ENCODE data around the gene TMEM150A.

DNA sequence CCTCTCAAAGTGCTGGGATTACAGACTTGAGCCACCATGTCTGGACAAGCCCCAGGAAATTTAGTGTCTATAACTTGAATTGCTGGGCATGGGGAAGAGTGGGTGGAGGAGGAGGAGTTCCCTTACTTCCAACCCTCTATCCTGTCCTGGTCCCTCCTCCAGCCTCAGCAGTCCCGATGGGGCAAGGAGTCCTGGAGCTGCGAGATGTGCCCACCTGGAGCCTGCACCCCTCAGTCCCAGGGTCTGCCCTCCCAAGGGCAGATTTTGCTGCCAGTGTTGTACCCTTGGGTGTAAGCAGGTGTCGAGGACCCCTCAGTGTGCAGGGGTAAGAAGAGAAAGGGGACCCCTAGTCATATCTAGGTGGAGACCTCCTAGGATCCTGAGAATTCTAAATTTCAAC, 22.3 kb downstream of the TMEM150A start:
- TF ChIP-seq, protein P1, sequence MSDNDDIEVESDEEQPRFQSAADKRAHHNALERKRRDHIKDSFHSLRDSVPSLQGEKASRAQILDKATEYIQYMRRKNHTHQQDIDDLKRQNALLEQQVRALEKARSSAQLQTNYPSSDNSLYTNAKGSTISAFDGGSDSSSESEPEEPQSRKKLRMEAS (IDR thresholded peaks at IDR 0.05) = no peak
- TF ChIP-seq, protein P2, sequence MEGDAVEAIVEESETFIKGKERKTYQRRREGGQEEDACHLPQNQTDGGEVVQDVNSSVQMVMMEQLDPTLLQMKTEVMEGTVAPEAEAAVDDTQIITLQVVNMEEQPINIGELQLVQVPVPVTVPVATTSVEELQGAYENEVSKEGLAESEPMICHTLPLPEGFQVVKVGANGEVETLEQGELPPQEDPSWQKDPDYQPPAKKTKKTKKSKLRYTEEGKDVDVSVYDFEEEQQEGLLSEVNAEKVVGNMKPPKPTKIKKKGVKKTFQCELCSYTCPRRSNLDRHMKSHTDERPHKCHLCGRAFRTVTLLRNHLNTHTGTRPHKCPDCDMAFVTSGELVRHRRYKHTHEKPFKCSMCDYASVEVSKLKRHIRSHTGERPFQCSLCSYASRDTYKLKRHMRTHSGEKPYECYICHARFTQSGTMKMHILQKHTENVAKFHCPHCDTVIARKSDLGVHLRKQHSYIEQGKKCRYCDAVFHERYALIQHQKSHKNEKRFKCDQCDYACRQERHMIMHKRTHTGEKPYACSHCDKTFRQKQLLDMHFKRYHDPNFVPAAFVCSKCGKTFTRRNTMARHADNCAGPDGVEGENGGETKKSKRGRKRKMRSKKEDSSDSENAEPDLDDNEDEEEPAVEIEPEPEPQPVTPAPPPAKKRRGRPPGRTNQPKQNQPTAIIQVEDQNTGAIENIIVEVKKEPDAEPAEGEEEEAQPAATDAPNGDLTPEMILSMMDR (IDR thresholded peaks at IDR 0.05) = no peak
